Measurements from ENCODE around the gene ZPBP2. TPM values are rescaled to one million over a fixed set of nuclear protein-coding genes. Genes with fewer than 3 reads are reported as not detected.

Gene ZPBP2, protein sequence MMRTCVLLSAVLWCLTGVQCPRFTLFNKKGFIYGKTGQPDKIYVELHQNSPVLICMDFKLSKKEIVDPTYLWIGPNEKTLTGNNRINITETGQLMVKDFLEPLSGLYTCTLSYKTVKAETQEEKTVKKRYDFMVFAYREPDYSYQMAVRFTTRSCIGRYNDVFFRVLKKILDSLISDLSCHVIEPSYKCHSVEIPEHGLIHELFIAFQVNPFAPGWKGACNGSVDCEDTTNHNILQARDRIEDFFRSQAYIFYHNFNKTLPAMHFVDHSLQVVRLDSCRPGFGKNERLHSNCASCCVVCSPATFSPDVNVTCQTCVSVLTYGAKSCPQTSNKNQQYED
- not detected in 2 replicates for total RNA-seq

DNA sequence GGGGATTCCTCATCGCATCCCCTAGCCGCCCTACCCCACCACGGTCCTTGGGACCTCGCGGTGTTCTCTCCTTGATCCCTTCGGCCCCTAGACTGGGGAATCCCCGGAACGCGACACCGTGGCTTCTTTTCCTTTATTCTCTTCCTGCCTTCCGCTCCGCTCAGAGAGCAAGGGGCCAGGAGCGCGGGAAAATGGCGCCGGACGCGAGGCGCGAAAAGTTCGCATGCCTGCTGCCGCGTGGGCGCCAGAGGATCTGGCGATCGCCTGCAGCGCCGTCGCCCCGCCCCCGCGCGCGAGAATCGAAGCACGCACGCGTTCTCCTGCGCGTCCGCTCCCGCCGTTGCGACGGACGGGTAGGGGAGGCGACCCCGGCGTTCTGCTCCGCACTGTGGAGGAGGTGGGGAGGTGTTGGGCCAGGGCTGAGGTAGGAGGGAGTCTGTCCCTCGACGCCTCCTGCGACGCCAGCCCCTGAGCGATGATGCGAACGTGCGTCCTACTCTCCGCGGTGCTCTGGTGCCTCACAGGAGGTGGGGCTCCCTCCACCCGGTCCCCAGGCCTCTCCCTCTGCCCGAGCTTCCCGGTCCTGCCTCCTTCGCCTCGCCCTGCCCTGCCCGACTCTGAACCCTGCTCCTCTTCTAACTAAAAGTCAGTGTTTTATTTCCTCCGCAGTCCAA, at the start of gene ZPBP2:
TSS of gene ZPBP2 (plus strand) at position 323 of the 674 bp plus-strand sequence. CDS start at position 476, 153 bp downstream.
- H3K27me3 ChIP-seq (ENCODE audit: control insufficient read depth, insufficient read depth, low read length) = peaks cover 17% of the 10 kb centered on the region
- TF ChIP-seq, protein P1, sequence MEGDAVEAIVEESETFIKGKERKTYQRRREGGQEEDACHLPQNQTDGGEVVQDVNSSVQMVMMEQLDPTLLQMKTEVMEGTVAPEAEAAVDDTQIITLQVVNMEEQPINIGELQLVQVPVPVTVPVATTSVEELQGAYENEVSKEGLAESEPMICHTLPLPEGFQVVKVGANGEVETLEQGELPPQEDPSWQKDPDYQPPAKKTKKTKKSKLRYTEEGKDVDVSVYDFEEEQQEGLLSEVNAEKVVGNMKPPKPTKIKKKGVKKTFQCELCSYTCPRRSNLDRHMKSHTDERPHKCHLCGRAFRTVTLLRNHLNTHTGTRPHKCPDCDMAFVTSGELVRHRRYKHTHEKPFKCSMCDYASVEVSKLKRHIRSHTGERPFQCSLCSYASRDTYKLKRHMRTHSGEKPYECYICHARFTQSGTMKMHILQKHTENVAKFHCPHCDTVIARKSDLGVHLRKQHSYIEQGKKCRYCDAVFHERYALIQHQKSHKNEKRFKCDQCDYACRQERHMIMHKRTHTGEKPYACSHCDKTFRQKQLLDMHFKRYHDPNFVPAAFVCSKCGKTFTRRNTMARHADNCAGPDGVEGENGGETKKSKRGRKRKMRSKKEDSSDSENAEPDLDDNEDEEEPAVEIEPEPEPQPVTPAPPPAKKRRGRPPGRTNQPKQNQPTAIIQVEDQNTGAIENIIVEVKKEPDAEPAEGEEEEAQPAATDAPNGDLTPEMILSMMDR (IDR thresholded peaks at IDR 0.05; ENCODE audit: insufficient read depth, low read length, severe bottlenecking) = no peak
- DNase-seq (ENCODE audit: low read depth) = no peak
- H3K36me3 ChIP-seq (ENCODE audit: control insufficient read depth, insufficient read depth, low read length) = no peaks in the 10 kb centered on the region
- no peak within 1 kb of the TSS for H3K4me3 ChIP-seq (ENCODE audit: low read depth, low read length)
- no peak for FAIRE-seq

DNA sequence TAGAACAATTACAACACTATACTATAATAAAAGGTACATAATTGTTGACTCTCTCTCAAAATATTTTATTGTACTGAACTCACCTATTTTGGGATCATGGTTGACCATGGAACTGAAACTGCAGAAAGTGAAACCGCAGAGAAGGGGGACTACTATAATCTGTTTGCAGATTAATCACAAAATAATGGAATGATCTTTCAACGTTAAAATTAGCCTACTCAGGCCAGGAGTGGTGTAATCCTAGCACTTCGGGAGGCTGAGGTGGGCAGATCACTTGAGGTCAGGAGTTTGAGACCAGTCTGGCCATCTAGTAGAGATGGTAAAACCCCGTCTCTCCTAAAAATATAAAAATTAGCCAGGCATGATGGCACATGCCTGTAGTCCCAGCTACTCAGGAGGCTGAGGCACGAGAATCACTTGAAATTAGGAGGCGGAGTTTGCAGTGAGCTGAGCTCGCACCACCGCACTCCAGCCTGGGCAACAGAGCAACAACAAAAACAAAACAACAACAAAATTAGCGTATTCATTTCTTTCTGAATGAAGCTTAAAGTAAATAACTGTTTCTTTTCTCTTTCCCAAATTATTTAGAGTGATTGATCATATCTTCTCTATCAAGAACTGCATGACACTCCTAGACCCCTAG, 49.5 kb upstream of the ZPBP2 start:
- TF ChIP-seq, protein P1 (IDR thresholded peaks at IDR 0.05; ENCODE audit: insufficient read depth, low read length, severe bottlenecking) = no peak
- no peaks in the 10 kb centered on the region for H3K36me3 ChIP-seq (ENCODE audit: control insufficient read depth, insufficient read depth, low read length)
- no peak overlapping the region for H3K4me3 ChIP-seq (ENCODE audit: low read depth, low read length)
- FAIRE-seq (no peak), DNase-seq (ENCODE audit: low read depth) (peak; percentile 13)
- no peaks in the 10 kb centered on the region for H3K27me3 ChIP-seq (ENCODE audit: control insufficient read depth, insufficient read depth, low read length)

DNA sequence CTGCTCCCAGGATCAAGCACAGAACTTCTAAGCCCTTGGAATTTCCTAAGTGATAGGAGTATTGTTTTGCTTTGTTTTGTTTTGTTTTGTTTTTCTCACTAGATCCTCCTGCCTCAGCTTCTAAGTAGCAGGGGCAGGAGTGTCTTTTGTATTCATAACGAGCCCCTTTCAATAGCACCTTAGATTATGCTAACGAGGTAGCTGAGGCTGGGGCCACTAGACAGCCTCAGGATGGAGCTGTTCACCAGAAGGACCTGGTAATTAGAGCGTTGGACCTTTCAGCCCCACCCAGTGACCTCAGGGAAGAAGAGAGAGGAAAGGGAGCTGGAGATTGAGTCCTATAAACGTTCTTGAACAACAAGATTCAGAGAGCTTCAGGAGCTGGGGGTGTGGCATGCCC, 47.5 kb upstream of the ZPBP2 start:
- H3K36me3 ChIP-seq (ENCODE audit: control insufficient read depth, insufficient read depth, low read length) = no peaks in the 10 kb centered on the region
- DNase-seq (ENCODE audit: low read depth) (no peak), FAIRE-seq (no peak)
- TF ChIP-seq, protein P1 (IDR thresholded peaks at IDR 0.05; ENCODE audit: insufficient read depth, low read length, severe bottlenecking) = no peak
- H3K27me3 ChIP-seq (ENCODE audit: control insufficient read depth, insufficient read depth, low read length) = no peaks in the 10 kb centered on the region
- H3K4me3 ChIP-seq (ENCODE audit: low read depth, low read length) = no peak overlapping the region

DNA sequence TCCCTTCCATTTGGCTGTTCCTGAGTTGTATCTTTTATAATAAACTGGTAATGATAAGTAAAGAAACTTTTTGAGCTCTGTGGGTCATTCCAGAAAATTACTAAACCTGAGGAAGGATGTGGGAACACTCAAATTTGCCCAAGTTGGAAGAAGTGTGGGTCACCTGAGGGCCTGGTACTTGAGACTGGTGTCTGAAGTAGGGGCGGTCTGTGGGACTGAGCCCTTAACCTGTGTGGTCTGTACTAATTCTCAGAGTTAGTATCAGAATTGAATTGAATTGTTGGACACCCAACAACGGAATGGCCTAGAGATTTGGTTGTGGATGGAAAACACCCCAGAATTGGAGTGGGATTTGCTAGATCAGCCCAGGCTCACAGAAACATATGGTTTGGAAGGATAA, 47.0 kb upstream of the ZPBP2 start:
- no peak for DNase-seq (ENCODE audit: low read depth)
- H3K4me3 ChIP-seq (ENCODE audit: low read depth, low read length) = no peak overlapping the region
- H3K27me3 ChIP-seq (ENCODE audit: control insufficient read depth, insufficient read depth, low read length) = no peaks in the 10 kb centered on the region
- no peaks in the 10 kb centered on the region for H3K36me3 ChIP-seq (ENCODE audit: control insufficient read depth, insufficient read depth, low read length)
- TF ChIP-seq, protein P1 (IDR thresholded peaks at IDR 0.05; ENCODE audit: insufficient read depth, low read length, severe bottlenecking) = no peak
- FAIRE-seq = no peak

DNA sequence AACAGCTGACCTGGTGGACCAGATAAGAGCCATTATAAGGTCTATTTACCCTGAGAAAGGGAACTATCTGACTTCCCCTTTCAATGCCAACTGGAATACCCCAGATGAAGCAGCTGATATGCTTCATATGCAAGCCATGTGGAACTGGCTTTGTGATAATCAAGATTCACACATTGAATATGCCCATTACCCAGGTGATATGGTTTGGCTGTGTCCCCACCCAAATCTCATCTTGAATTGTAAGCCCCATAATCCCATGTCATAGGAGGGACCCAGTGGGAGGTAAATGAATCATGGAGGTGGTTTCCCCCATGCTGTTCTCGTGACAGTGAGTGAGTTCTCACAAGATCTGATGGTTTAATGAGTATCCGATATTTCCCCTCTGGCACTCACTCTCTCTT, 46.0 kb upstream of the ZPBP2 start:
- Histone ChIP-seq H3K4me3 (ENCODE audit: low read depth, low read length) (no peak overlapping the region), H3K27me3 (ENCODE audit: control insufficient read depth, insufficient read depth, low read length) (no peaks in the 10 kb centered on the region), H3K36me3 (ENCODE audit: control insufficient read depth, insufficient read depth, low read length) (no peaks in the 10 kb centered on the region)
- DNase-seq (ENCODE audit: low read depth) = no peak
- no peak for FAIRE-seq
- TF ChIP-seq, protein P1 (IDR thresholded peaks at IDR 0.05; ENCODE audit: insufficient read depth, low read length, severe bottlenecking) = no peak

All from bronchial epithelial cell (primary cell).